Heart right ventricle (tissue), 16 donors: ENCODE data around the gene LBP. TPM values are rescaled to one million over a fixed set of nuclear protein-coding genes. Genes with fewer than 3 reads are reported as not detected.
A peak's percentile ranks its signal among the peaks of the same experiment; 100 is the strongest.

Experiments used
- ATAC-seq, 8 donors: fragments of 200-7000 bp; cut with Tn5 transposase; one replicate each; pipeline ENCODE4 v1.9.1; 2020; ENCODE audit warnings: mild to moderate bottlenecking in 8 of 8, moderate library complexity in 8 of 8, moderate number of reproducible peaks in 1 of 8
- DNase-seq, 2 donors: peaks; one replicate each; pipeline ENCODE4 v3.0.0-alpha.2; 2020
- H3K27ac ChIP-seq, 10 donors: fragments of 200-600 bp; sonication (generic) in 2 of 10; one replicate each; pipeline versions ENCODE4 v1.5.0 to v1.8.0; 2020 to 2022; ENCODE audit warnings: mild to moderate bottlenecking in 3 of 10
- H3K27me3 ChIP-seq, 7 donors: fragments of 200-600 bp; one replicate each; pipeline ENCODE4 v1.8.0; 2021 to 2022; ENCODE audit warnings: mild to moderate bottlenecking in 2 of 7
- H3K36me3 ChIP-seq, 9 donors: fragments of 200-600 bp; sonication (generic) in 1 of 9; one replicate each; pipeline versions ENCODE4 v1.5.0 to v1.8.0; 2020 to 2022; ENCODE audit warnings: mild to moderate bottlenecking in 2 of 9
- H3K4me1 ChIP-seq, 9 donors: fragments of 200-600 bp; sonication (generic) in 1 of 9; one replicate each; pipeline versions ENCODE4 v1.5.0 to v1.8.0; 2020 to 2022; ENCODE audit warnings: mild to moderate bottlenecking in 4 of 9
- H3K4me3 ChIP-seq, 10 donors: fragments of 200-600 bp; sonication (generic) in 2 of 10; one replicate each; pipeline versions ENCODE4 v1.5.0 to v1.8.0; 2020 to 2022; ENCODE audit warnings: mild to moderate bottlenecking in 7 of 10, moderate library complexity in 2 of 10
- H3K9me3 ChIP-seq, 11 donors: fragments of 200-600 bp in 10 of 11; sonication (generic) in 2 of 11; one replicate each; pipeline versions ENCODE4 v1.5.0 to v1.8.0; 2013 to 2022; ENCODE audit warnings: mild to moderate bottlenecking in 2 of 11, control low read depth in 1 of 11, moderate library complexity in 1 of 11
- CTCF ChIP-seq, 9 donors: fragments of 200-600 bp; sonication (generic) in 2 of 9; IDR thresholded peaks; one replicate each; pipeline versions ENCODE4 v1.5.0 to v1.8.0; 2021 to 2022; ENCODE audit warnings: antibody characterized with exemption in 9 of 9, mild to moderate bottlenecking in 5 of 9, moderate library complexity in 1 of 9
- WGBS, 2 donors: extraction: QIAGEN DNeasy Blood & Tissue Kit; methylation state at CpG; one replicate each; pipeline ENCODE4 v1.1.7; 2013; ENCODE audit warnings: inconsistent platforms in 1 of 2; 5-methylcytosine and 5-hydroxymethylcytosine counted together
- intact Hi-C, 10 donors: fragments of 100-400 bp; cut with DNase I; formaldehyde crosslinking; loops; one replicate each; pipeline versions ENCODE4 v1.11.1 to v1.14.2; 2022
- long read RNA-seq, 3 donors: library from polyadenylated mRNA; unstranded; transcript quantifications; one replicate each; pipeline ENCODE4 v2.0.0, GENCODE V29; 2020 to 2021
- polyA plus RNA-seq, 2 donors: library from polyadenylated mRNA; stranded (reverse); fragments of 200-250 nt; gene quantifications; one replicate each; pipeline ENCODE4 v1.2.3, GENCODE V29; 2013
- total RNA-seq, 10 donors: library from RNA; stranded (reverse); fragmentation: NEBNext Ultra II Directional in 3 of 10; extraction: Animal tissue kit (Norgen Biotek cat#: 25700) in 3 of 10; gene quantifications; one replicate each; pipeline versions ENCODE4 v1.2.1 to v1.2.4, GENCODE V29; 2021 to 2023
- donor health status: Arrhythmogenic right ventricular cardiomyopathy.
- donor health status: ischemic (EF 13 %, LVEDD 7.1; RV severe dilation, severe dysfunction).
- donor health status: healthy with polysubstance abuse.
- donor health status: DM: no; HTN: yes; CAD: no.
- donor health status: DM: no; HTN: no; CAD: no.
- donor health status: ischemic (EF 25% LVEDD 6.9; RV normal size, moderate dysfunction).
- donor health status: ischemic (EF 25% LVEDD 5.7; RV mildly dilated, moderate dysfunction).
- donor health status: healthy.
- donor health status: DM: yes; HTN: yes; CAD: no.
- donor health status: Ischemic cardiomyopathy.
- donor health status: ischemic (EF 35%, LVEDD 5.7; RV mildly dilated, moderate dysfunction).
- donor health status: nonischemic (EF 11% LVEDD 7.7; RV severe dilation, severe dysfunction).
- donor health status: DM: yes; HTN: yes; CAD: no.
- donor health status: PGD.
- donor health status: ischemic (EF 29% LVEDD 5.4; RV normal size, mild dysfunction).
- donor health status: nonischemic (EF 23%, LVEDD 6.1; RV moderate dilation, normal function).

LBP gene
- total RNA-seq (1 to 10 TPM in 1 of 10 donors, under 1 TPM in 4, not detected in 5; 0.17 to 3.5 (median 0.23) TPM), polyA plus RNA-seq (1 to 10 TPM in 1 of 2 donors, under 1 TPM in 1; 0.37 to 1.3 TPM)
- long read RNA-seq, donor 1: 0 reads
- long read RNA-seq, donor 2: 0 reads
- long read RNA-seq, donor 3, transcript LBP-201 (15 exons, 1,961 nt): major isoform, 8 of 9 reads
- long read RNA-seq, donor 3, partial matches to known transcripts: 1 of 9 reads
- long read RNA-seq, donor 3, other reads (novel, unspliced or antisense): 0 of 9 reads

- peak in 2 of 8 donors; percentile 25 to 29 for ATAC-seq
Measured at GRCh38 chr20:38346247-38346651, at the start of gene LBP. Gene LBP (plus strand): TSS chr20:38346482. CDS start chr20:38346517, 35 bp downstream.

GRCh38 chr20:38297916-38298674, 48.2 kb upstream of the LBP start:
- Histone ChIP-seq H3K27ac (peak overlapping the region; percentile 45 to 85 (median 67)), H3K9me3 (no peaks in the 10 kb centered on the region), H3K4me3 (no peak overlapping the region), H3K27me3 (peaks cover 0 to 19% (median 8%) of the 10 kb centered on the region in 7 donors), H3K36me3 (no peaks in the 10 kb centered on the region), H3K4me1 (peaks cover 0 to 37% (median 9%) of the 10 kb centered on the region in 9 donors)
- no peak for TF ChIP-seq CTCF (IDR thresholded peaks at IDR 0.05)
- ATAC-seq: no peak
- no peak for DNase-seq
- 93 to 97% methylated on average over 7 of the region's 7 CpGs for WGBS, 2 donors
- intact Hi-C loops: loop anchor here in 1 of 10 donors (5.0 kb wide), 1 partner anchor 41 kb away; no protein-coding TSS in a partner anchor

More at GRCh38 chr20:38346247-38346651, at the start of gene LBP:
- no peaks in the 10 kb centered on the region for H3K9me3 ChIP-seq
- H3K27me3 ChIP-seq: no peaks in the 10 kb centered on the region
- H3K36me3 ChIP-seq: no peaks in the 10 kb centered on the region
- H3K4me3 ChIP-seq: no peak within 1 kb of the TSS
- no peak within 1 kb of the TSS for H3K27ac ChIP-seq
- WGBS, 2 donors: 86 to 87% methylated on average over 8 of the region's 8 CpGs
- peaks cover 0 to 20% (median 0%) of the 10 kb centered on the region in 9 donors for H3K4me1 ChIP-seq
- no peak for DNase-seq
- TF ChIP-seq CTCF (IDR thresholded peaks at IDR 0.05): no peak
- intact Hi-C loops: loop anchor here in 1 of 10 donors (10.0 kb wide), 1 partner anchor 59 kb away; no protein-coding TSS in a partner anchor

- ATAC-seq: peak; percentile 88 to 96 (median 93)
- H3K27me3 ChIP-seq: peaks cover 0 to 26% (median 8%) of the 10 kb centered on the region in 7 donors
- H3K27ac ChIP-seq: peak overlapping the region; percentile 45 to 85 (median 67)
- 32 to 38% methylated on average over 13 of the region's 13 CpGs for WGBS, 2 donors
- H3K4me3 ChIP-seq: no peak overlapping the region
- intact Hi-C loops: loop anchor here in 1 of 10 donors (5.0 kb wide), 1 partner anchor 42 kb away; no protein-coding TSS in a partner anchor
- peak; percentile 75 to 79 for DNase-seq
- H3K9me3 ChIP-seq: no peaks in the 10 kb centered on the region
- TF ChIP-seq CTCF (IDR thresholded peaks at IDR 0.05): no peak
- no peaks in the 10 kb centered on the region for H3K36me3 ChIP-seq
- peaks cover 0 to 40% (median 9%) of the 10 kb centered on the region in 9 donors for H3K4me1 ChIP-seq
Measured at GRCh38 chr20:38298768-38299288, 47.5 kb upstream of the LBP start.

- H3K4me1 ChIP-seq: peaks cover 0 to 43% (median 9%) of the 10 kb centered on the region in 9 donors
- no peak overlapping the region for H3K4me3 ChIP-seq
- 87 to 89% methylated on average over 6 of the region's 6 CpGs for WGBS, 2 donors
- H3K36me3 ChIP-seq: no peaks in the 10 kb centered on the region
- ATAC-seq (no peak), DNase-seq (no peak)
- peaks cover 0 to 37% (median 8%) of the 10 kb centered on the region in 7 donors for H3K27me3 ChIP-seq
- intact Hi-C loops: loop anchor here in 1 of 10 donors (5.0 kb wide), 1 partner anchor 43 kb away; no protein-coding TSS in a partner anchor
- no peak for TF ChIP-seq CTCF (IDR thresholded peaks at IDR 0.05)
- no peaks in the 10 kb centered on the region for H3K9me3 ChIP-seq
- peak overlapping the region in 2 of 10 donors; percentile 45 to 78 for H3K27ac ChIP-seq
Measured at GRCh38 chr20:38299963-38300362, 46.3 kb upstream of the LBP start.
